Cardiac ventricle fibroblast (primary cell): Measurements from ENCODE around the gene ACY1. TPM values are rescaled to one million over a fixed set of nuclear protein-coding genes. Genes with fewer than 3 reads are reported as not detected.

Source experiments
- total RNA-seq: library from RNA; depleted of rRNA; stranded (reverse); fragments of >200 nt; gene quantifications from 2 replicates; pipeline ENCODE4 v1.2.3, GENCODE V29; 2015

Gene ACY1
- 46.6 and 47.5 TPM in 2 replicates for total RNA-seq

DNA sequence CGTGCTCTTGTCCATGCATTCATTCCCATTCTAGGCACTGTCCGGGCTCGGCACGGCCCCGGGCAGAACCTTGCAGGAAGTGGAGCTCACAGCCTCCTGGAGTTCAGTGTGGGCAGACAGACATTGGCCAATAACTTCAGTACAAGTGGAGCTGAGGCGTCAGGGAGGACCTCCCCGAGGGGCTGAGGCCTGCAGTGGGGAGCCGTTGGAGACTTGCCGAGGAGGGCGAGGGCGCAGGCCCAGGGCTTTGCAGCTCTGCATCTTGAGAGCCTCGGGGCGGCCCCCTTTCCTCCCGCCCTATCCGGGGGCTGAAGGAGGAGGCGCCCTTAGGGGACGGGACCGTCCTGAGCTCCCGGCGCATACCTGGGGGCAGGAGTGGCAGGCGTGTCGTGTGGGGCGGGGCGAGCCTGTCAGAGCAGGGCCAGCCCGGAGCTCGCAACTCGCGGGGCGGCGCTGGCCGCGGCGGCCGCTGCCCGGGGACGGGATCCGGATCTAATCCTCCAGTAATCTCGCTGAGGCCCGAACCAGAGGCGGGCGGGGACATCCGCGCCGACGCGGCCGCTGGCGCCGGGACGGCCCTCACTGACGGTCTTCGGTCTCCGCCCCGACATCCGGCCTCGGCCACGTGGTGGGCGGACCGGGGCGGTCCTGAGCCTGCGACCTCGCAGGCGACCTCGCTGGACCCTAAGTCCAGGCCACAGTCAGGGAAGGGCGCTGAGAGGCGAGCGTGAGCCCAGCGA is at the start of gene ACY1:
TSS of gene ACY1 (plus strand) at position 698 of the 740 bp plus-strand sequence. CDS start 530 bp downstream, outside the sequence.

DNA sequence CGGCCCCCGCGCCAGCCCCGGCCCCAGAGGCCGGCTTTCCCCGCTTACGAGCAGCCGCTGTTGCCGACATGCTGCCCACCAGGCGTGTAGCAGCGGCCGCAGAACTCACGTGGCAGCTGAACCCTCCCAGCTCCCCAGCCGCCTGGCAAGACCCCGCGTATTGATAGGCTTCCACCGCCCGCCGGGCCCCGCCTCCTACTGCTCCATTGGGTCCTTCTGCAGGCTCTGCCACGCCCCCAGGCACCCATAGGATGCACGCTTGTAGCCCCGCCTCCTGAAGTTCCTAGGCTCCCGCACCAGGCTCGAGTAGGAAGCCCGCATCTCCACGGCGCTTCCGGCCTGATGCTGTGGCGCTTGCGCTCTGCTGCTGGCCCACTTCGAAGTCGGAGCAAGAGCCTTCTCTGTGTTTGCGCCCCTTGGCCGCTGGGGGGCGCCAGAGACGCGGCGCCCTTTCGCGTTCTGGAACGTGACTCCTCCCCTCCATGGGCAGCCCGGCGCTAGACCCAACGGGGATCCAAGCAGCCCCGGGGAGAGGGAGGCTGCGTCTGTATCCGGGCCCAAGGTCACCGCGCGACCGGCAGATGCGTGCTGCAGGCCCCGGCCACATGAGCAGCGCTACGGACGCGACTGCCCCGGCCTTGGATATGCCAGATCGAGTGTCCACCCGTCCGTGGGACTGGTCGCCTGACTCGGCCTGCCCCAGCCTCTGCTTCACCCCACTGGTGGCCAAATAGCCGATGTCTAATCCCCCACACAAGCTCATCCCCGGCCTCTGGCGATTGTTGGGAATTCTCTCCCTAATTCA is 41.3 kb upstream of the ACY1 start, which contains the start of the genes PARP3 and RRP9:
TSS of gene PARP3 (plus strand) at position 566 of the 805 bp plus-strand sequence. CDS start 993 bp downstream, outside the sequence.
TSS of gene RRP9 (minus strand) at position 107 of the 805 bp plus-strand sequence. CDS start at position 70, 37 bp downstream.

DNA sequence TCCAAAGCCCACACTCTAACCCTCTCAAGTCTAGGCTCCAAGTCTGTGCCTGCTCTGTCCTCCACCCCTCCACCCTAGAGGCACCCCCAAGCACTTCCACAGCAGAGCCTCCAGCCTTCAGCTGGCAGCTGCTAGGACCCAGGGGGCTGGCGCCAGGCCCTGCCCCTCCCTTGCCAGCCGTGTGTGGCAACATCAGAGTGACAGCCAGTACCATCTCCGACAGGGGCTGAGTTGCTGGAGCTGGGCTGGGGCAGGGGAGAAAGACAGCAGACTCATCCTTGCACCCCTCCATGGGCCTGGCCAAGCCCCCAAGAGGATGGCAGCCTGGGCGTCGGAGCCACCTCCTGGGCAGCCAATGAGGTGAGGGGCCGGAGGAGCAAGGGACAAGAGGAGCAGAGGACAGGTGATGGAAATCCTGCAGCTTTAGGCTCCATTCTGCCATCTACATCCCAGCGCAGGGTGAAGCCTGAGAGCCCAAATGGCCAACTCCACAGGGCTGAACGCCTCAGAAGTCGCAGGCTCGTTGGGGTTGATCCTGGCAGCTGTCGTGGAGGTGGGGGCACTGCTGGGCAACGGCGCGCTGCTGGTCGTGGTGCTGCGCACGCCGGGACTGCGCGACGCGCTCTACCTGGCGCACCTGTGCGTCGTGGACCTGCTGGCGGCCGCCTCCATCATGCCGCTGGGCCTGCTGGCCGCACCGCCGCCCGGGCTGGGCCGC is 28.0 kb upstream of the ACY1 start, which contains the start of gene GPR62:
TSS of gene GPR62 (plus strand) at position 207 of the 718 bp plus-strand sequence. CDS start at position 479, 272 bp downstream.

GRCh38 chr3:51967384-51968169 is 15.8 kb upstream of the ACY1 start, which contains the start of gene PCBP4:
Gene PCBP4 (minus strand): TSS chr3:51967454. CDS start chr3:51961240, 6,214 bp downstream.

GRCh38 chr3:51974963-51975851 is 8.1 kb upstream of the ACY1 start, which contains the start of gene ABHD14A:
Gene ABHD14A (plus strand): TSS chr3:51975064. CDS start chr3:51975136, 72 bp downstream.

GRCh38 chr3:51995346-51996163 is 12.2 kb downstream of the ACY1 start, which contains the start of gene RPL29:
Gene RPL29 (minus strand): TSS chr3:51995895. CDS start chr3:51995461, 434 bp downstream.

Other genes with a start within 250 kb of the ACY1 start
- not detected in 2 replicates for gene IQCF6, start 204.3 kb upstream of the ACY1 start, total RNA-seq
- gene IQCF2, start 121.9 kb upstream of the ACY1 start, total RNA-seq = not detected in 2 replicates
- gene IQCF5, start 107.9 kb upstream of the ACY1 start, total RNA-seq = not detected in 2 replicates
- not detected in 2 replicates for gene IQCF1, start 80.2 kb upstream of the ACY1 start, total RNA-seq
- gene RRP9, start 41.6 kb upstream of the ACY1 start, total RNA-seq = 22.3 and 24.1 TPM in 2 replicates
- gene PARP3, start 41.2 kb upstream of the ACY1 start, total RNA-seq = 21.2 and 26.0 TPM in 2 replicates
- 0.12 TPM in 1 of 2 replicates, not detected in the other for gene GPR62, start 28.2 kb upstream of the ACY1 start, total RNA-seq
- gene PCBP4, start 16.1 kb upstream of the ACY1 start, total RNA-seq = 35.4 and 50.2 TPM in 2 replicates
- gene ABHD14B, start 9.5 kb upstream of the ACY1 start, total RNA-seq = 59.8 and 81.4 TPM in 2 replicates
- 39.6 and 47.2 TPM in 2 replicates for gene ABHD14A, start 8.5 kb upstream of the ACY1 start, total RNA-seq
- 2,153 and 2,428 TPM in 2 replicates for gene RPL29, start 12.4 kb downstream of the ACY1 start, total RNA-seq
- gene DUSP7, start 73.0 kb downstream of the ACY1 start, total RNA-seq = 8.9 and 12.9 TPM in 2 replicates
- gene POC1A, start 170.9 kb downstream of the ACY1 start, total RNA-seq = 1.2 and 2.1 TPM in 2 replicates
- 16.3 and 18.0 TPM in 2 replicates for gene ALAS1, start 214.6 kb downstream of the ACY1 start, total RNA-seq
- not detected in 2 replicates for gene TLR9, start 242.1 kb downstream of the ACY1 start, total RNA-seq